ENCODE results near the gene CENPM. TPM values are rescaled to one million over a fixed set of nuclear protein-coding genes. Genes with fewer than 3 reads are reported as not detected.

The CENPM gene
- total and polyA plus RNA-seq, 2 experiments from 2014 or later: 50.0 to 61.6 TPM

GRCh38 chr22:41943661-41944209 is 3.2 kb downstream of the CENPM start:
- Mint-ChIP-seq H3K36me3 (ENCODE audit: low read depth) (peaks cover 66% of the 10 kb centered on the region), H3K4me3 (peak overlapping the region; percentile 28; the same call in 1 of the 3 replicates), H3K4me1 (peaks cover 19% of the 10 kb centered on the region), H3K27ac (no peak overlapping the region), H3K27me3 (ENCODE audit: insufficient read depth, low read depth, poor library complexity) (peaks cover 27% of the 10 kb centered on the region), H3K9me3 (no peaks in the 10 kb centered on the region)
- peak overlapping the region; percentile 16; the same call in 1 of the 2 replicates for H3K27ac ChIP-seq (ENCODE audit: low read depth)
- no peak overlapping the region for H2AFZ ChIP-seq
- no peak overlapping the region for H3K4me2 ChIP-seq
- peaks cover 25% of the 10 kb centered on the region for H3K4me1 ChIP-seq (ENCODE audit: insufficient read depth)
- peaks cover 11% of the 10 kb centered on the region; the same call in 1 of the 2 replicates for H3K36me3 ChIP-seq (ENCODE audit: insufficient read depth)
- peaks cover 10% of the 10 kb centered on the region for H3K79me2 ChIP-seq (replicated peaks; ENCODE audit: insufficient read depth)
- no peak for ATAC-seq
- 0 out of 2 replicates have a peak, but pooled peaks cover 3% of the 10 kb centered on the region for H3K27me3 ChIP-seq (ENCODE audit: insufficient read depth)
- no peak overlapping the region for H3K4me3 ChIP-seq
- peak; percentile 61 for DNase-seq (ENCODE audit: low spot score)
- H3F3A ChIP-seq (replicated peaks; ENCODE audit: low read depth): peaks cover 36% of the 10 kb centered on the region
- TF ChIP-seq, protein P1, sequence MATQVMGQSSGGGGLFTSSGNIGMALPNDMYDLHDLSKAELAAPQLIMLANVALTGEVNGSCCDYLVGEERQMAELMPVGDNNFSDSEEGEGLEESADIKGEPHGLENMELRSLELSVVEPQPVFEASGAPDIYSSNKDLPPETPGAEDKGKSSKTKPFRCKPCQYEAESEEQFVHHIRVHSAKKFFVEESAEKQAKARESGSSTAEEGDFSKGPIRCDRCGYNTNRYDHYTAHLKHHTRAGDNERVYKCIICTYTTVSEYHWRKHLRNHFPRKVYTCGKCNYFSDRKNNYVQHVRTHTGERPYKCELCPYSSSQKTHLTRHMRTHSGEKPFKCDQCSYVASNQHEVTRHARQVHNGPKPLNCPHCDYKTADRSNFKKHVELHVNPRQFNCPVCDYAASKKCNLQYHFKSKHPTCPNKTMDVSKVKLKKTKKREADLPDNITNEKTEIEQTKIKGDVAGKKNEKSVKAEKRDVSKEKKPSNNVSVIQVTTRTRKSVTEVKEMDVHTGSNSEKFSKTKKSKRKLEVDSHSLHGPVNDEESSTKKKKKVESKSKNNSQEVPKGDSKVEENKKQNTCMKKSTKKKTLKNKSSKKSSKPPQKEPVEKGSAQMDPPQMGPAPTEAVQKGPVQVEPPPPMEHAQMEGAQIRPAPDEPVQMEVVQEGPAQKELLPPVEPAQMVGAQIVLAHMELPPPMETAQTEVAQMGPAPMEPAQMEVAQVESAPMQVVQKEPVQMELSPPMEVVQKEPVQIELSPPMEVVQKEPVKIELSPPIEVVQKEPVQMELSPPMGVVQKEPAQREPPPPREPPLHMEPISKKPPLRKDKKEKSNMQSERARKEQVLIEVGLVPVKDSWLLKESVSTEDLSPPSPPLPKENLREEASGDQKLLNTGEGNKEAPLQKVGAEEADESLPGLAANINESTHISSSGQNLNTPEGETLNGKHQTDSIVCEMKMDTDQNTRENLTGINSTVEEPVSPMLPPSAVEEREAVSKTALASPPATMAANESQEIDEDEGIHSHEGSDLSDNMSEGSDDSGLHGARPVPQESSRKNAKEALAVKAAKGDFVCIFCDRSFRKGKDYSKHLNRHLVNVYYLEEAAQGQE (IDR thresholded peaks at IDR 0.05; ENCODE audit: unreplicated experiment): no peak
- TF ChIP-seq CREB1 (CRISPR knock-in tag; IDR thresholded peaks at IDR 0.05; ENCODE audit: low read depth) (no peak), ZNF462 (CRISPR knock-in tag; IDR thresholded peaks at IDR 0.05) (no peak)
- no peaks in the 10 kb centered on the region for H3K9me2 ChIP-seq (ENCODE audit: insufficient read depth)
- peaks cover 28% of the 10 kb centered on the region for H4K20me1 ChIP-seq (replicated peaks; ENCODE audit: insufficient read depth)

All from GM23338 (cell line).